ENCODE results near the gene TCF3. TPM values are rescaled to one million over a fixed set of nuclear protein-coding genes. Genes with fewer than 3 reads are reported as not detected.

Gene TCF3
- total and polyA plus RNA-seq, 4 donors, result 36.9 to 58.1 (median 45.2) TPM

GRCh38 chr19:1654178-1654792 is 1.9 kb upstream of the TCF3 start:
- no peak overlapping the region for H3K9ac ChIP-seq (ENCODE audit: insufficient read depth in 1 of 2, low read length in 2 of 2)
- H3K4me3 ChIP-seq, result no peak overlapping the region
- no peak overlapping the region for H3K27ac ChIP-seq (ENCODE audit: low read depth in 1 of 2, low read length in 1 of 2)
- no peak for TF ChIP-seq CTCF (IDR thresholded peaks at IDR 0.05; ENCODE audit: control extremely low read depth, extremely low read depth)
- DNase-seq (no peak), ATAC-seq (ENCODE audit: insufficient read depth, low FRiP score) (no peak)
- WGBS, 2 donors, result 83 to 87% methylated on average over 18 of the region's 18 CpGs
- H3K4me1 ChIP-seq (ENCODE audit: control insufficient read depth in 5 of 5, insufficient read depth in 5 of 5, low read length in 5 of 5), result peaks cover 0 to 19% (median 8%) of the 10 kb centered on the region in 5 donors
- H3K36me3 ChIP-seq (ENCODE audit: control insufficient read depth in 4 of 4, insufficient read depth in 4 of 4, low read length in 4 of 4), result peaks cover 0 to 6% (median 2%) of the 10 kb centered on the region in 4 donors
- H3K27me3 ChIP-seq (ENCODE audit: control insufficient read depth in 3 of 3, insufficient read depth in 3 of 3, low read length in 2 of 3), result no peaks in the 10 kb centered on the region
- H3K9me3 ChIP-seq (ENCODE audit: control insufficient read depth in 4 of 4, insufficient read depth in 3 of 4, low read length in 3 of 4), result no peaks in the 10 kb centered on the region

GRCh38 chr19:1653300-1653628 is 849 bp upstream of the TCF3 start:
- H3K27ac ChIP-seq (ENCODE audit: low read depth in 1 of 2, low read length in 1 of 2), result peak overlapping the region; percentile 65 to 90
- no peaks in the 10 kb centered on the region for H3K27me3 ChIP-seq (ENCODE audit: control insufficient read depth in 3 of 3, insufficient read depth in 3 of 3, low read length in 2 of 3)
- peaks cover 0 to 13% (median 8%) of the 10 kb centered on the region in 5 donors for H3K4me1 ChIP-seq (ENCODE audit: control insufficient read depth in 5 of 5, insufficient read depth in 5 of 5, low read length in 5 of 5)
- H3K36me3 ChIP-seq (ENCODE audit: control insufficient read depth in 4 of 4, insufficient read depth in 4 of 4, low read length in 4 of 4), result peaks cover 0 to 9% (median 3%) of the 10 kb centered on the region in 4 donors
- TF ChIP-seq CTCF (IDR thresholded peaks at IDR 0.05; ENCODE audit: control extremely low read depth, extremely low read depth), result no peak
- peak overlapping the region; percentile 38 for H3K4me3 ChIP-seq
- WGBS, 2 donors, result 23 to 34% methylated on average over 18 of the region's 18 CpGs
- DNase-seq (no peak), ATAC-seq (ENCODE audit: insufficient read depth, low FRiP score) (no peak)
- H3K9me3 ChIP-seq (ENCODE audit: control insufficient read depth in 4 of 4, insufficient read depth in 3 of 4, low read length in 3 of 4), result no peaks in the 10 kb centered on the region
- H3K9ac ChIP-seq (ENCODE audit: insufficient read depth in 1 of 2, low read length in 2 of 2), result peak overlapping the region; percentile 56 to 85

GRCh38 chr19:1651568-1652291 is 685 bp downstream of the TCF3 start:
- 1 to 2% methylated on average over 41 to 101 of the region's 101 CpGs for WGBS, 2 donors

More at GRCh38 chr19:1651568-1652291, 685 bp downstream of the TCF3 start:
- DNase-seq (peak; percentile 51 to 68 (median 58)), ATAC-seq (ENCODE audit: insufficient read depth, low FRiP score) (no peak)
- peak overlapping the region; percentile 47 for H3K4me3 ChIP-seq
- no peaks in the 10 kb centered on the region for H3K27me3 ChIP-seq (ENCODE audit: control insufficient read depth in 3 of 3, insufficient read depth in 3 of 3, low read length in 2 of 3)
- no peak for TF ChIP-seq CTCF (IDR thresholded peaks at IDR 0.05; ENCODE audit: control extremely low read depth, extremely low read depth)
- no peaks in the 10 kb centered on the region for H3K9me3 ChIP-seq (ENCODE audit: control insufficient read depth in 4 of 4, insufficient read depth in 3 of 4, low read length in 3 of 4)
- no peak overlapping the region for H3K9ac ChIP-seq (ENCODE audit: insufficient read depth in 1 of 2, low read length in 2 of 2)
- peaks cover 0 to 13% (median 3%) of the 10 kb centered on the region in 5 donors for H3K4me1 ChIP-seq (ENCODE audit: control insufficient read depth in 5 of 5, insufficient read depth in 5 of 5, low read length in 5 of 5)
- H3K27ac ChIP-seq (ENCODE audit: low read depth in 1 of 2, low read length in 1 of 2), result no peak overlapping the region
- H3K36me3 ChIP-seq (ENCODE audit: control insufficient read depth in 4 of 4, insufficient read depth in 4 of 4, low read length in 4 of 4), result peaks cover 0 to 16% (median 3%) of the 10 kb centered on the region in 4 donors
